ENCODE results near the gene SLC5A2. TPM values are rescaled to one million over a fixed set of nuclear protein-coding genes. Genes with fewer than 3 reads are reported as not detected.

Gene SLC5A2
- total and polyA plus RNA-seq, 2 experiments from 2014 or later = 2.5 to 12.7 TPM

DNA sequence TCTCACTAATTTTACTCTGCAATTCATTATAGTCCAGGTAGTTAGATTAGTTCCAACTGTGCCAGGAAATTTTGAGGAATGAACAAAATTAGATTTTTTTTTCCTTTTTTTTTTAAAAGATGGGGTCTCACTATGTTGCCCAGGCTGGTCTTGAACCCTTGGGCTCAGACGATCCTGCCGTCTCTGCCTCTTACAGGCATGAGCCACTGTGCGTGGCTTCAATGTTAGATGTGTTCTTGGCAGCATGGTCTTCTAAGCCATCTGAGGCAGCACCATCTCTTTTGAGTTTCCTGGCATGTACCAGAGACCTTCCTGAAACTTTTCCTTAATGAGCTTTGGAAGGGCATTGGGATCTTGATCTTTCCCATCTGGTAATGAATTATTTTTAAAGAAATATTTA, 42.2 kb downstream of the SLC5A2 start:
- no peaks in the 10 kb centered on the region for H3K4me1 ChIP-seq (ENCODE audit: insufficient read depth)
- WGBS (ENCODE audit: low lambda C conversion rate, missing lambda C conversion rate) = 93% methylated on average over 3 of the region's 3 CpGs

DNA sequence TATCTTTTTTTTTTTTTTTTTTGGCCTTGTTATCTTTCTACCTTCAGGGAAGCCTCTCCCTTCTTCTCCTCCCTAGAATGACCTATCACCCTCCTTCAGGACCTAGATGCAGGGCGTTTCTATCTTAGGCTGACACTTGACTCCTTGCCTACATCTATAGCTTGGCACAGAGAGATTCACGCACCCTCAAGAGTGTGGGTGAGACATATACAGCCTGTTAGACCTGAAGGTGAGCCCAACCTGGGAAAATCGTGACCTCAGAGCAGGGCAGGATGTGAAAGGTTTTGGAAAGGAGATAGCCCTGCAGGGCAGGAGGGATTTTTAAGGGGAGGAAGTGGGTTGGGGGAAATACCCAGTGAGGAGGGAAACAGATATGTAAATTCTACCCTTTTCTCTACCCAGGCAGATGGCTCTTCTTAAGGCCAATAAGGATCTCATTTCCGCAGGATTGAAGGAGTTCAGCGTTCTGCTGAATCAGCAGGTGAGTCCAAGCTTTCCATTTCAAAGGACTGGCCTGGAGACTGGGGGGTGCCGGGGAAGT, 44.9 kb downstream of the SLC5A2 start, which contains the start of gene AHSP:
Gene AHSP, plus strand, starts transcription at position 167 of the 541 bp plus-strand sequence. Its CDS starts 240 bp downstream, at position 407.
- Histone ChIP-seq H3K27ac (peak within 1 kb of the TSS; percentile 81), H4K20me1 (ENCODE audit: insufficient read depth, poor library complexity, severe bottlenecking) (no peaks in the 10 kb centered on the region), H3K9me2 (replicated peaks; ENCODE audit: insufficient read depth) (no peaks in the 10 kb centered on the region), H3K4me1 (ENCODE audit: insufficient read depth) (no peaks in the 10 kb centered on the region), H3K4me3 (no peak within 1 kb of the TSS), H3K36me3 (replicated peaks; ENCODE audit: insufficient read depth, low read depth) (no peaks in the 10 kb centered on the region), H3K79me2 (no peaks in the 10 kb centered on the region), H3K4me2 (peak within 1 kb of the TSS; percentile 80), H3K9me3 (ENCODE audit: low read depth) (no peaks in the 10 kb centered on the region), H2AFZ (peak within 1 kb of the TSS; percentile 60), H3K27me3 (peaks cover 41% of the 10 kb centered on the region)
- TF ChIP-seq EZH2 (IDR thresholded peaks at IDR 0.05; ENCODE audit: borderline replicate concordance) = no peak
- TF ChIP-seq EZH2phosphoT487 (IDR thresholded peaks at IDR 0.05; ENCODE audit: low read depth, severe bottlenecking, unreplicated experiment) = no peak
- TF ChIP-seq, protein P1, sequence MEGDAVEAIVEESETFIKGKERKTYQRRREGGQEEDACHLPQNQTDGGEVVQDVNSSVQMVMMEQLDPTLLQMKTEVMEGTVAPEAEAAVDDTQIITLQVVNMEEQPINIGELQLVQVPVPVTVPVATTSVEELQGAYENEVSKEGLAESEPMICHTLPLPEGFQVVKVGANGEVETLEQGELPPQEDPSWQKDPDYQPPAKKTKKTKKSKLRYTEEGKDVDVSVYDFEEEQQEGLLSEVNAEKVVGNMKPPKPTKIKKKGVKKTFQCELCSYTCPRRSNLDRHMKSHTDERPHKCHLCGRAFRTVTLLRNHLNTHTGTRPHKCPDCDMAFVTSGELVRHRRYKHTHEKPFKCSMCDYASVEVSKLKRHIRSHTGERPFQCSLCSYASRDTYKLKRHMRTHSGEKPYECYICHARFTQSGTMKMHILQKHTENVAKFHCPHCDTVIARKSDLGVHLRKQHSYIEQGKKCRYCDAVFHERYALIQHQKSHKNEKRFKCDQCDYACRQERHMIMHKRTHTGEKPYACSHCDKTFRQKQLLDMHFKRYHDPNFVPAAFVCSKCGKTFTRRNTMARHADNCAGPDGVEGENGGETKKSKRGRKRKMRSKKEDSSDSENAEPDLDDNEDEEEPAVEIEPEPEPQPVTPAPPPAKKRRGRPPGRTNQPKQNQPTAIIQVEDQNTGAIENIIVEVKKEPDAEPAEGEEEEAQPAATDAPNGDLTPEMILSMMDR (IDR thresholded peaks at IDR 0.05; ENCODE audit: poor library complexity) = no peak
- WGBS (ENCODE audit: low lambda C conversion rate, missing lambda C conversion rate) = 55% methylated on average over 6 of the region's 6 CpGs
- DNase-seq (ENCODE audit: low spot score) = no peak

More for the DNA sequence above, 42.2 kb downstream of the SLC5A2 start:
- no peak overlapping the region for H3K27ac ChIP-seq
- H3K27me3 ChIP-seq = peaks cover 28% of the 10 kb centered on the region
- no peak for DNase-seq (ENCODE audit: low spot score)
- no peaks in the 10 kb centered on the region for H3K36me3 ChIP-seq (replicated peaks; ENCODE audit: insufficient read depth, low read depth)
- H3K4me3 ChIP-seq = no peak overlapping the region
- no peaks in the 10 kb centered on the region for H3K9me3 ChIP-seq (ENCODE audit: low read depth)
- H3K4me2 ChIP-seq = no peak overlapping the region
- no peaks in the 10 kb centered on the region for H3K9me2 ChIP-seq (replicated peaks; ENCODE audit: insufficient read depth)
- H4K20me1 ChIP-seq (ENCODE audit: insufficient read depth, poor library complexity, severe bottlenecking) = no peaks in the 10 kb centered on the region
- no peak overlapping the region for H2AFZ ChIP-seq
- TF ChIP-seq EZH2phosphoT487 (IDR thresholded peaks at IDR 0.05; ENCODE audit: low read depth, severe bottlenecking, unreplicated experiment) = no peak
- TF ChIP-seq, protein P1 (IDR thresholded peaks at IDR 0.05; ENCODE audit: poor library complexity) = no peak
- TF ChIP-seq EZH2 (IDR thresholded peaks at IDR 0.05; ENCODE audit: borderline replicate concordance) = no peak
- H3K79me2 ChIP-seq = no peaks in the 10 kb centered on the region

DNA sequence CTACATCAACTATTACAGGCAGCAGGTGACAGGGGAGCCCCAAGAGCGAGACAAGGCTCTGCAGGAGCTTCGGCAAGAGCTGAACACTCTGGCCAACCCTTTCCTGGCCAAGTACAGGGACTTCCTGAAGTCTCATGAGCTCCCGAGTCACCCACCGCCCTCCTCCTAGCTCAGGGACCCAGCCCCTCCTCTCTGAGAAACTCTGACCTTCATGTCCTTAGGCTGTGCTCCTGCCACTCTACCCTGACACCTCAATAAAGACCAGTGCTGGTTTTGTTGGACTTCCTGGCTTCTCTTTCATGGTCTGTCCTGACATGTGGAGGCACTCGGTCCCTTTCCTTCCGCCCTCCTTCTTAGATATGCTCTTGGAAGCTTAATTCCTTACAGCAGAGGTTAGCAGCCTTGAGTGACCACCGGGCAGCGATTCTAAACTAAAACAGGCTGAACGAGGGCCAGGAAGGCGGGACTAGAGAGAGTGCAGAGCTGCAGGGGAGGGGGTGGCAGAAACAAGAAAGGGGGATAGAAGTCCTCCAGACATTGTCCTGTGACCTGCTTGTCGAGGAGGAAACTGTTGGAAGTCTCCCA, 45.7 kb downstream of the SLC5A2 start:
- no peak for DNase-seq (ENCODE audit: low spot score)
- Histone ChIP-seq H3K4me1 (ENCODE audit: insufficient read depth) (no peaks in the 10 kb centered on the region), H3K4me2 (peak overlapping the region; percentile 80), H3K9me3 (ENCODE audit: low read depth) (no peaks in the 10 kb centered on the region), H3K27ac (peak overlapping the region; percentile 81), H3K36me3 (replicated peaks; ENCODE audit: insufficient read depth, low read depth) (no peaks in the 10 kb centered on the region), H3K9me2 (replicated peaks; ENCODE audit: insufficient read depth) (no peaks in the 10 kb centered on the region), H4K20me1 (ENCODE audit: insufficient read depth, poor library complexity, severe bottlenecking) (no peaks in the 10 kb centered on the region), H2AFZ (peak overlapping the region; percentile 60), H3K27me3 (peaks cover 41% of the 10 kb centered on the region), H3K79me2 (no peaks in the 10 kb centered on the region), H3K4me3 (no peak overlapping the region)
- TF ChIP-seq EZH2phosphoT487 (IDR thresholded peaks at IDR 0.05; ENCODE audit: low read depth, severe bottlenecking, unreplicated experiment) (no peak), EZH2 (IDR thresholded peaks at IDR 0.05; ENCODE audit: borderline replicate concordance) (no peak)
- TF ChIP-seq, protein P1 (IDR thresholded peaks at IDR 0.05; ENCODE audit: poor library complexity) = no peak
- 31% methylated on average over 11 of the region's 11 CpGs for WGBS (ENCODE audit: low lambda C conversion rate, missing lambda C conversion rate)
